Thyroid gland (tissue), 4 donors: ENCODE results near the gene RASAL1. TPM values are rescaled to one million over a fixed set of nuclear protein-coding genes. Genes with fewer than 3 reads are reported as not detected.

ENCODE experiments used
- DNase-seq, 2 donors: peaks; one replicate each; pipeline ENCODE4 v3.0.0-alpha.2; 2019
- H3K27ac ChIP-seq, 3 donors: fragments of 200-600 bp; sonication (generic); 1 replicate in 2 of 3; 2 replicates in 1 of 3; pipeline ENCODE4 v1.5.1; 2016 to 2019; ENCODE audit warnings: mild to moderate bottlenecking in 1 of 3, moderate library complexity in 1 of 3
- H3K27me3 ChIP-seq: fragments of 200-600 bp; sonication (generic); one replicate; pipeline ENCODE4 v1.5.1; 2019
- H3K36me3 ChIP-seq, 2 donors: fragments of 200-600 bp; sonication (generic); one replicate each; pipeline ENCODE4 v1.5.1; 2016 to 2019
- H3K4me1 ChIP-seq, 2 donors: fragments of 200-600 bp; sonication (generic); one replicate each; pipeline ENCODE4 v1.5.1; 2017 to 2019
- H3K4me3 ChIP-seq, 3 donors: fragments of 200-600 bp; sonication (generic); replicated peaks in 1 of 3; 1 replicate in 2 of 3; 2 replicates in 1 of 3; pipeline ENCODE4 v1.5.1; 2016; ENCODE audit warnings: mild to moderate bottlenecking in 1 of 3
- H3K9me3 ChIP-seq: fragments of 200-600 bp; sonication (generic); one replicate; pipeline ENCODE4 v1.5.1; 2017
- POLR2A ChIP-seq, 2 donors: fragments of 450-650 bp; IDR thresholded peaks; one replicate each; pipeline ENCODE4 v1.6.1; 2017; ENCODE audit warnings: antibody characterized with exemption in 2 of 2, mild to moderate bottlenecking in 2 of 2, moderate library complexity in 1 of 2
- WGBS, 2 donors: methylation state at CpG; one replicate each; pipeline ENCODE4 v1.1.5; 2017; 5-methylcytosine and 5-hydroxymethylcytosine counted together
- intact Hi-C: fragments of 100-400 bp; cut with DNase I; formaldehyde crosslinking; loops from one replicate; pipeline ENCODE4 v1.15.1; 2023
- total RNA-seq, 4 donors: library from RNA; depleted of rRNA; stranded (reverse); fragments of >200 nt; gene quantifications; one replicate each; pipeline ENCODE4 v1.2.3, GENCODE V29; 2016
- TF ChIP-seq, protein P1 (sequence below), 6 experiments: fragments of 200-600 bp in 3 of 6; fragments of 450-650 bp in 3 of 6; sonication (generic) in 3 of 6; IDR thresholded peaks; one replicate each; pipeline ENCODE4 v1.5.1; 2016 to 2019; ENCODE audit warnings: antibody characterized with exemption in 6 of 6, mild to moderate bottlenecking in 2 of 6, inconsistent platforms in 1 of 6, moderate library complexity in 1 of 6

The RASAL1 gene
- total RNA-seq, 4 donors from 2014 or later, result 27.3 to 52.9 (median 45.1) TPM

- TF ChIP-seq, protein P1, sequence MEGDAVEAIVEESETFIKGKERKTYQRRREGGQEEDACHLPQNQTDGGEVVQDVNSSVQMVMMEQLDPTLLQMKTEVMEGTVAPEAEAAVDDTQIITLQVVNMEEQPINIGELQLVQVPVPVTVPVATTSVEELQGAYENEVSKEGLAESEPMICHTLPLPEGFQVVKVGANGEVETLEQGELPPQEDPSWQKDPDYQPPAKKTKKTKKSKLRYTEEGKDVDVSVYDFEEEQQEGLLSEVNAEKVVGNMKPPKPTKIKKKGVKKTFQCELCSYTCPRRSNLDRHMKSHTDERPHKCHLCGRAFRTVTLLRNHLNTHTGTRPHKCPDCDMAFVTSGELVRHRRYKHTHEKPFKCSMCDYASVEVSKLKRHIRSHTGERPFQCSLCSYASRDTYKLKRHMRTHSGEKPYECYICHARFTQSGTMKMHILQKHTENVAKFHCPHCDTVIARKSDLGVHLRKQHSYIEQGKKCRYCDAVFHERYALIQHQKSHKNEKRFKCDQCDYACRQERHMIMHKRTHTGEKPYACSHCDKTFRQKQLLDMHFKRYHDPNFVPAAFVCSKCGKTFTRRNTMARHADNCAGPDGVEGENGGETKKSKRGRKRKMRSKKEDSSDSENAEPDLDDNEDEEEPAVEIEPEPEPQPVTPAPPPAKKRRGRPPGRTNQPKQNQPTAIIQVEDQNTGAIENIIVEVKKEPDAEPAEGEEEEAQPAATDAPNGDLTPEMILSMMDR (IDR thresholded peaks at IDR 0.05), result no peak
- no peak for TF ChIP-seq POLR2A (IDR thresholded peaks at IDR 0.05)
- H3K27me3 ChIP-seq, result no peaks in the 10 kb centered on the region
- 88 to 95% methylated on average over 12 to 19 of the region's 19 CpGs for WGBS, 2 donors
- H3K4me3 ChIP-seq, result no peak overlapping the region
- H3K4me1 ChIP-seq, result peaks cover 0 to 5% of the 10 kb centered on the region in 2 donors
- DNase-seq, result no peak
- H3K36me3 ChIP-seq, result no peaks in the 10 kb centered on the region
- H3K27ac ChIP-seq, result no peak overlapping the region
- H3K9me3 ChIP-seq, result no peaks in the 10 kb centered on the region
- intact Hi-C loops, result no loop called here
These were observed 20.9 kb downstream of the RASAL1 start for GRCh38 chr12:113114447-113115178.

- WGBS, 2 donors, result 63 to 73% methylated on average over 1 to 2 of the region's 2 CpGs
- Histone ChIP-seq H3K4me3 (no peak overlapping the region), H3K27ac (no peak overlapping the region), H3K36me3 (no peaks in the 10 kb centered on the region), H3K9me3 (no peaks in the 10 kb centered on the region), H3K4me1 (peaks cover 0 to 6% of the 10 kb centered on the region in 2 donors), H3K27me3 (no peaks in the 10 kb centered on the region)
- no peak for DNase-seq
- intact Hi-C loops, result no loop called here
- no peak for TF ChIP-seq POLR2A (IDR thresholded peaks at IDR 0.05)
- TF ChIP-seq, protein P1 (IDR thresholded peaks at IDR 0.05), result no peak
These were observed 22.2 kb downstream of the RASAL1 start for GRCh38 chr12:113113397-113113796.

- no peak overlapping the region for H3K27ac ChIP-seq
- intact Hi-C loops, result no loop called here
- peaks cover 0 to 6% of the 10 kb centered on the region in 2 donors for H3K4me1 ChIP-seq
- H3K36me3 ChIP-seq, result peaks cover 0 to 2% of the 10 kb centered on the region in 2 donors
- no peaks in the 10 kb centered on the region for H3K27me3 ChIP-seq
- no peak for DNase-seq
- no peaks in the 10 kb centered on the region for H3K9me3 ChIP-seq
- TF ChIP-seq, protein P1 (IDR thresholded peaks at IDR 0.05), result no peak
- no peak for TF ChIP-seq POLR2A (IDR thresholded peaks at IDR 0.05)
- H3K4me3 ChIP-seq, result no peak overlapping the region
- 76 to 83% methylated on average over 22 to 31 of the region's 39 CpGs for whole genome bisulfite sequencing, 2 donors
These were observed 23.3 kb downstream of the RASAL1 start for GRCh38 chr12:113112043-113112899.

DNA sequence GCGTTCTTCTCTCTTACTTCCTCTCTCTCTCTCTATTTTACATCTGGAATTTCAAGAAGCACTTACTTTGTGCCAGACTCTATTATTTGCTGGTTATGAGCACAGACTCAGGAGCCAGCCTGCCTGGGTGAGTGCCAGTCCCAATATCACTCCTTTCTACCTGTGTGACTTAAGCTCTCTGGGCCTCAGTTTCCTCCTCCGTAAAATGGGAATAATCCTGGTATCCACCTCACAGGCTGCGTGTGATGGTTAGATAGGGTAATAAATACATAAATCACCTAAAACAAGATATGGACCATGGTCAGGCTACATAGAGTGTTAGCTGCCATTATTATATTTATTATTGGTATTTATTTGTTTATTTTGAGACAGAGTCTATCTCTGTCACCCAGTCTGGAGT lies 24.3 kb downstream of the RASAL1 start:
- TF ChIP-seq, protein P1 (IDR thresholded peaks at IDR 0.05), result no peak
- intact Hi-C loops, result no loop called here
- Histone ChIP-seq H3K4me1 (peaks cover 0 to 6% of the 10 kb centered on the region in 2 donors), H3K9me3 (no peaks in the 10 kb centered on the region), H3K27me3 (no peaks in the 10 kb centered on the region), H3K36me3 (peaks cover 0 to 7% of the 10 kb centered on the region in 2 donors), H3K4me3 (no peak overlapping the region), H3K27ac (no peak overlapping the region)
- DNase-seq, result no peak
- 94 to 96% methylated on average over 3 of the region's 3 CpGs for WGBS, 2 donors
